Heart right ventricle (tissue), 16 donors: ENCODE measurements around the gene NPC2. TPM values are rescaled to one million over a fixed set of nuclear protein-coding genes. Genes with fewer than 3 reads are reported as not detected.
"Not testable (repeated sequence)": the region's sequence is repeated elsewhere in the genome, so short reads cannot be mapped to it uniquely, and the experiment has no call there.

Source experiments
- ATAC-seq, 8 donors: fragments of 200-7000 bp; cut with Tn5 transposase; one replicate each; pipeline ENCODE4 v1.9.1; 2020; ENCODE audit warnings: mild to moderate bottlenecking in 8 of 8, moderate library complexity in 8 of 8, moderate number of reproducible peaks in 1 of 8
- DNase-seq, 2 donors: peaks; one replicate each; pipeline ENCODE4 v3.0.0-alpha.2; 2020
- H3K27ac ChIP-seq, 10 donors: fragments of 200-600 bp; sonication (generic) in 2 of 10; one replicate each; pipeline versions ENCODE4 v1.5.0 to v1.8.0; 2020 to 2022; ENCODE audit warnings: mild to moderate bottlenecking in 3 of 10
- H3K27me3 ChIP-seq, 7 donors: fragments of 200-600 bp; one replicate each; pipeline ENCODE4 v1.8.0; 2021 to 2022; ENCODE audit warnings: mild to moderate bottlenecking in 2 of 7
- H3K36me3 ChIP-seq, 9 donors: fragments of 200-600 bp; sonication (generic) in 1 of 9; one replicate each; pipeline versions ENCODE4 v1.5.0 to v1.8.0; 2020 to 2022; ENCODE audit warnings: mild to moderate bottlenecking in 2 of 9
- H3K4me1 ChIP-seq, 9 donors: fragments of 200-600 bp; sonication (generic) in 1 of 9; one replicate each; pipeline versions ENCODE4 v1.5.0 to v1.8.0; 2020 to 2022; ENCODE audit warnings: mild to moderate bottlenecking in 4 of 9
- H3K4me3 ChIP-seq, 10 donors: fragments of 200-600 bp; sonication (generic) in 2 of 10; one replicate each; pipeline versions ENCODE4 v1.5.0 to v1.8.0; 2020 to 2022; ENCODE audit warnings: mild to moderate bottlenecking in 7 of 10, moderate library complexity in 2 of 10
- H3K9me3 ChIP-seq, 11 donors: fragments of 200-600 bp in 10 of 11; sonication (generic) in 2 of 11; one replicate each; pipeline versions ENCODE4 v1.5.0 to v1.8.0; 2013 to 2022; ENCODE audit warnings: mild to moderate bottlenecking in 2 of 11, control low read depth in 1 of 11, moderate library complexity in 1 of 11
- CTCF ChIP-seq, 9 donors: fragments of 200-600 bp; sonication (generic) in 2 of 9; IDR thresholded peaks; one replicate each; pipeline versions ENCODE4 v1.5.0 to v1.8.0; 2021 to 2022; ENCODE audit warnings: antibody characterized with exemption in 9 of 9, mild to moderate bottlenecking in 5 of 9, moderate library complexity in 1 of 9
- WGBS, 2 donors: extraction: QIAGEN DNeasy Blood & Tissue Kit; methylation state at CpG; one replicate each; pipeline ENCODE4 v1.1.7; 2013; ENCODE audit warnings: inconsistent platforms in 1 of 2; 5-methylcytosine and 5-hydroxymethylcytosine counted together
- intact Hi-C, 10 donors: fragments of 100-400 bp; cut with DNase I; formaldehyde crosslinking; loops; one replicate each; pipeline versions ENCODE4 v1.11.1 to v1.14.2; 2022
- polyA plus RNA-seq, 2 donors: library from polyadenylated mRNA; stranded (reverse); fragments of 200-250 nt; gene quantifications; one replicate each; pipeline ENCODE4 v1.2.3, GENCODE V29; 2013
- total RNA-seq, 10 donors: library from RNA; stranded (reverse); fragmentation: NEBNext Ultra II Directional in 3 of 10; extraction: Animal tissue kit (Norgen Biotek cat#: 25700) in 3 of 10; gene quantifications; one replicate each; pipeline versions ENCODE4 v1.2.1 to v1.2.4, GENCODE V29; 2021 to 2023
- donor health status: Arrhythmogenic right ventricular cardiomyopathy.
- donor health status: ischemic (EF 13 %, LVEDD 7.1; RV severe dilation, severe dysfunction).
- donor health status: healthy with polysubstance abuse.
- donor health status: DM: no; HTN: yes; CAD: no.
- donor health status: DM: no; HTN: no; CAD: no.
- donor health status: ischemic (EF 25% LVEDD 6.9; RV normal size, moderate dysfunction).
- donor health status: ischemic (EF 25% LVEDD 5.7; RV mildly dilated, moderate dysfunction).
- donor health status: healthy.
- donor health status: DM: yes; HTN: yes; CAD: no.
- donor health status: Ischemic cardiomyopathy.
- donor health status: ischemic (EF 35%, LVEDD 5.7; RV mildly dilated, moderate dysfunction).
- donor health status: nonischemic (EF 11% LVEDD 7.7; RV severe dilation, severe dysfunction).
- donor health status: DM: yes; HTN: yes; CAD: no.
- donor health status: PGD.
- donor health status: ischemic (EF 29% LVEDD 5.4; RV normal size, mild dysfunction).
- donor health status: nonischemic (EF 23%, LVEDD 6.1; RV moderate dilation, normal function).

Gene NPC2
- total and polyA plus RNA-seq, 12 donors, result 70.0 to 258 (median 108) TPM

- Histone ChIP-seq H3K4me1 (peaks cover 0 to 7% (median 0%) of the 10 kb centered on the region in 9 donors), H3K27ac (no peak overlapping the region), H3K9me3 (no peaks in the 10 kb centered on the region), H3K36me3 (peaks cover 0 to 24% (median 0%) of the 10 kb centered on the region in 9 donors), H3K4me3 (no peak overlapping the region), H3K27me3 (no peaks in the 10 kb centered on the region)
- 88 to 90% methylated on average over 11 of the region's 11 CpGs for WGBS, 2 donors
- ATAC-seq (no peak), DNase-seq (no peak)
- intact Hi-C loops, result loop anchor here in 1 of 10 donors (10.0 kb wide), 1 partner anchor 66 kb away; no protein-coding TSS in a partner anchor
- no peak for TF ChIP-seq CTCF (IDR thresholded peaks at IDR 0.05)
These were observed 45.6 kb upstream of the NPC2 start for GRCh38 chr14:74538411-74539391.

- H3K36me3 ChIP-seq, result peaks cover 0 to 40% (median 0%) of the 10 kb centered on the region in 9 donors
- not testable (repeated sequence) for H3K27me3 ChIP-seq, ATAC-seq, DNase-seq, H3K27ac ChIP-seq, H3K9me3 ChIP-seq, H3K4me1 ChIP-seq, H3K4me3 ChIP-seq
- WGBS, 2 donors, result 96 to 98% methylated on average over 3 of the region's 3 CpGs
- intact Hi-C loops, result loop anchor here in 1 of 10 donors (10.0 kb wide), 1 partner anchor 68 kb away; no protein-coding TSS in a partner anchor
These were observed 43.2 kb upstream of the NPC2 start for GRCh38 chr14:74536336-74536735.

- Histone ChIP-seq H3K4me1 (peaks cover 0 to 5% (median 0%) of the 10 kb centered on the region in 9 donors), H3K27me3 (no peaks in the 10 kb centered on the region), H3K9me3 (no peaks in the 10 kb centered on the region), H3K4me3 (no peak overlapping the region), H3K36me3 (peaks cover 0 to 40% (median 0%) of the 10 kb centered on the region in 9 donors), H3K27ac (no peak overlapping the region)
- DNase-seq, result no peak
- 82 to 86% methylated on average over 10 of the region's 10 CpGs for WGBS, 2 donors
- intact Hi-C loops, result loop anchor here in 1 of 10 donors (10.0 kb wide), 1 partner anchor 69 kb away; no protein-coding TSS in a partner anchor
- TF ChIP-seq CTCF (IDR thresholded peaks at IDR 0.05), result no peak
- ATAC-seq, result no peak
These were observed 42.7 kb upstream of the NPC2 start for GRCh38 chr14:74535756-74536325.

GRCh38 chr14:74533576-74533975, 40.5 kb upstream of the NPC2 start:
- peaks cover 0 to 42% (median 0%) of the 10 kb centered on the region in 9 donors for H3K36me3 ChIP-seq

More at GRCh38 chr14:74533576-74533975, 40.5 kb upstream of the NPC2 start:
- Histone ChIP-seq H3K9me3 (no peaks in the 10 kb centered on the region), H3K4me3 (no peak overlapping the region), H3K4me1 (peaks cover 0 to 5% (median 0%) of the 10 kb centered on the region in 9 donors), H3K27ac (no peak overlapping the region), H3K27me3 (no peaks in the 10 kb centered on the region)
- no peak for ATAC-seq
- TF ChIP-seq CTCF (IDR thresholded peaks at IDR 0.05), result no peak
- intact Hi-C loops, result loop anchor here in 1 of 10 donors (10.0 kb wide), 1 partner anchor 71 kb away; no protein-coding TSS in a partner anchor
- no peak for DNase-seq
- 76 to 83% methylated on average over 7 of the region's 7 CpGs for WGBS, 2 donors
